Measurements from ENCODE around the gene EMILIN3. TPM values are rescaled to one million over a fixed set of nuclear protein-coding genes. Genes with fewer than 3 reads are reported as not detected.

EMILIN3 gene
- total RNA-seq, 2 experiments from 2014 or later, result not detected

- BruUV-seq (replicated peaks), result no TSS peak
- Histone ChIP-seq H3K4me3 (ENCODE audit: low read depth, low read length, poor library complexity, severe bottlenecking) (no peak overlapping the region), H3K4me1 (ENCODE audit: insufficient read depth, low read length, poor library complexity, severe bottlenecking) (peaks cover 5% of the 10 kb centered on the region), H3K4me2 (ENCODE audit: low read length) (no peak overlapping the region), H3K9me3 (ENCODE audit: low read length) (no peaks in the 10 kb centered on the region), H2AFZ (ENCODE audit: low read length) (no peak overlapping the region), H4K20me1 (ENCODE audit: insufficient read depth, low read length) (no peaks in the 10 kb centered on the region), H3K36me3 (ENCODE audit: insufficient read depth, low read length) (peaks cover 49% of the 10 kb centered on the region; the same call in 1 of the 2 replicates), H3K9me2 (ENCODE audit: insufficient read depth, low read length) (no peaks in the 10 kb centered on the region), H3K27ac (ENCODE audit: low read depth, low read length, poor library complexity, severe bottlenecking) (no peak overlapping the region), H3K79me2 (ENCODE audit: insufficient read depth, low read depth, low read length) (no peaks in the 10 kb centered on the region)
- intact Hi-C loops (cut with micrococcal nuclease; ENCODE audit: unreplicated experiment), result no loop called here
- POLR2A ChIA-PET, result no interaction called here
- CTCF ChIA-PET (ENCODE audit: unreplicated experiment), result no interaction called here
- no peak for DNase-seq (ENCODE audit: low spot score)
- TF ChIP-seq EZH2phosphoT487 (IDR thresholded peaks at IDR 0.05; ENCODE audit: borderline replicate concordance, low read depth, low read length), result no peak
- no peak for TF ChIP-seq CTCF (conservative IDR thresholded peaks at IDR 0.05; ENCODE audit: low read length)
Observed at GRCh38 chr20:41406896-41407444, 40.4 kb upstream of the EMILIN3 start.

GRCh38 chr20:41406353-41406752, 39.7 kb upstream of the EMILIN3 start:
- Histone ChIP-seq H2AFZ (ENCODE audit: low read length) (no peak overlapping the region), H3K4me1 (ENCODE audit: insufficient read depth, low read length, poor library complexity, severe bottlenecking) (no peaks in the 10 kb centered on the region), H3K27ac (ENCODE audit: low read depth, low read length, poor library complexity, severe bottlenecking) (no peak overlapping the region), H4K20me1 (ENCODE audit: insufficient read depth, low read length) (no peaks in the 10 kb centered on the region), H3K4me3 (ENCODE audit: low read depth, low read length, poor library complexity, severe bottlenecking) (no peak overlapping the region), H3K9me3 (ENCODE audit: low read length) (no peaks in the 10 kb centered on the region), H3K36me3 (ENCODE audit: insufficient read depth, low read length) (peaks cover 42% of the 10 kb centered on the region; the same call in 1 of the 2 replicates), H3K79me2 (ENCODE audit: insufficient read depth, low read depth, low read length) (no peaks in the 10 kb centered on the region), H3K4me2 (ENCODE audit: low read length) (no peak overlapping the region), H3K9me2 (ENCODE audit: insufficient read depth, low read length) (no peaks in the 10 kb centered on the region)
- TF ChIP-seq EZH2phosphoT487 (IDR thresholded peaks at IDR 0.05; ENCODE audit: borderline replicate concordance, low read depth, low read length) (no peak), CTCF (conservative IDR thresholded peaks at IDR 0.05; ENCODE audit: low read length) (no peak)
- no peak for DNase-seq (ENCODE audit: low spot score)
- no TSS peak for BruUV-seq (replicated peaks)
- ChIA-PET POLR2A (no interaction called here), CTCF (ENCODE audit: unreplicated experiment) (no interaction called here)
- intact Hi-C loops (cut with micrococcal nuclease; ENCODE audit: unreplicated experiment), result no loop called here

GRCh38 chr20:41405436-41405835, 38.8 kb upstream of the EMILIN3 start:
- H3K36me3 ChIP-seq (ENCODE audit: insufficient read depth, low read length), result peaks cover 33% of the 10 kb centered on the region; the same call in 1 of the 2 replicates
- no peak overlapping the region for H3K27ac ChIP-seq (ENCODE audit: low read depth, low read length, poor library complexity, severe bottlenecking)
- no peaks in the 10 kb centered on the region for H3K9me2 ChIP-seq (ENCODE audit: insufficient read depth, low read length)
- no peak overlapping the region for H3K4me2 ChIP-seq (ENCODE audit: low read length)
- ChIA-PET POLR2A (interaction anchor here (0.6 kb wide), 1 partner anchor 1869 kb away, joined by 3 read pairs; no protein-coding TSS in a partner anchor), CTCF (ENCODE audit: unreplicated experiment) (no interaction called here)
- H3K4me3 ChIP-seq (ENCODE audit: low read depth, low read length, poor library complexity, severe bottlenecking), result no peak overlapping the region
- BruUV-seq (replicated peaks), result no TSS peak
- no peaks in the 10 kb centered on the region for H4K20me1 ChIP-seq (ENCODE audit: insufficient read depth, low read length)
- no peak for DNase-seq (ENCODE audit: low spot score)
- no peak overlapping the region for H2AFZ ChIP-seq (ENCODE audit: low read length)
- no peaks in the 10 kb centered on the region for H3K4me1 ChIP-seq (ENCODE audit: insufficient read depth, low read length, poor library complexity, severe bottlenecking)
- no peaks in the 10 kb centered on the region for H3K9me3 ChIP-seq (ENCODE audit: low read length)
- no peak for TF ChIP-seq CTCF (conservative IDR thresholded peaks at IDR 0.05; ENCODE audit: low read length)
- no peak for TF ChIP-seq EZH2phosphoT487 (IDR thresholded peaks at IDR 0.05; ENCODE audit: borderline replicate concordance, low read depth, low read length)
- intact Hi-C loops (cut with micrococcal nuclease; ENCODE audit: unreplicated experiment), result no loop called here
- H3K79me2 ChIP-seq (ENCODE audit: insufficient read depth, low read depth, low read length), result no peaks in the 10 kb centered on the region
